H9 (cell line): Measurements from ENCODE around the gene KRTAP12-1. TPM values are rescaled to one million over a fixed set of nuclear protein-coding genes. Genes with fewer than 3 reads are reported as not detected.
A peak's percentile ranks its signal among the peaks of the same experiment; 100 is the strongest.

Experiments
- DNase-seq: peaks from one replicate; pipeline ENCODE4 v3.0.0-alpha.2; 2017
- H2AFZ ChIP-seq: one replicate; pipeline ENCODE4 v1.6.1; 2013; ENCODE audit warnings: mild to moderate bottlenecking, low read length, control low read depth, moderate library complexity
- H2AK5ac ChIP-seq: 2 replicates; pipeline ENCODE4 v1.6.1; 2013; ENCODE audit warnings: low read length, control low read depth, mixed read lengths; ENCODE audit not compliant: insufficient read length
- H2BK120ac ChIP-seq: one replicate; pipeline ENCODE4 v1.6.1; 2013; ENCODE audit warnings: low read depth, mild to moderate bottlenecking, low read length, control low read depth, inconsistent platforms; ENCODE audit not compliant: poor library complexity, severe bottlenecking
- H2BK12ac ChIP-seq: 2 replicates; pipeline ENCODE4 v1.6.1; 2013; ENCODE audit warnings: low read length, control low read depth, mixed read lengths, low read depth; ENCODE audit not compliant: insufficient read length
- H2BK15ac ChIP-seq: 2 replicates; pipeline ENCODE4 v1.6.1; 2013; ENCODE audit warnings: low read depth, low read length, control low read depth
- H2BK20ac ChIP-seq: one replicate; pipeline ENCODE4 v1.6.1; 2013; ENCODE audit warnings: low read depth, mild to moderate bottlenecking, low read length, control low read depth, inconsistent platforms; ENCODE audit not compliant: poor library complexity, severe bottlenecking
- H2BK5ac ChIP-seq: 2 replicates; pipeline ENCODE4 v1.6.1; 2013; ENCODE audit warnings: low read length, control low read depth, mixed read lengths; ENCODE audit not compliant: insufficient read length
- H3K14ac ChIP-seq: 2 replicates; pipeline ENCODE4 v1.6.1; 2013; ENCODE audit warnings: low read length, control low read depth; ENCODE audit not compliant: insufficient read depth
- H3K18ac ChIP-seq: 2 replicates; pipeline ENCODE4 v1.6.1; 2013; ENCODE audit warnings: low read depth, mild to moderate bottlenecking, mixed read lengths, low read length, control low read depth; ENCODE audit not compliant: insufficient read length
- H3K23ac ChIP-seq: 2 replicates; pipeline ENCODE4 v1.6.1; 2013; ENCODE audit warnings: low read length, control low read depth, mixed read lengths, low read depth; ENCODE audit not compliant: insufficient read length
- H3K23me2 ChIP-seq: 2 replicates; pipeline ENCODE4 v1.6.1; 2013; ENCODE audit warnings: low read depth, mild to moderate bottlenecking, mixed read lengths, low read length, control low read depth; ENCODE audit not compliant: insufficient read length, poor library complexity, severe bottlenecking
- H3K27ac ChIP-seq: 2 replicates; pipeline ENCODE4 v1.5.1; 2013; ENCODE audit warnings: low read length, control low read depth, mixed read lengths, low read depth; ENCODE audit not compliant: insufficient read length
- H3K27me3 ChIP-seq: 2 replicates; pipeline ENCODE4 v1.6.1; 2013; ENCODE audit warnings: low read length, control low read depth, inconsistent platforms; ENCODE audit not compliant: insufficient read depth
- H3K4ac ChIP-seq: 2 replicates; pipeline ENCODE4 v1.6.1; 2013; ENCODE audit warnings: low read depth, mild to moderate bottlenecking, control low read depth, inconsistent platforms, low read length, moderate library complexity
- H3K4me1 ChIP-seq: 2 replicates; pipeline ENCODE4 v1.6.1; 2013; ENCODE audit warnings: low read length, control low read depth, inconsistent platforms; ENCODE audit not compliant: insufficient read depth
- H3K4me2 ChIP-seq: 2 replicates; pipeline ENCODE4 v1.6.1; 2013; ENCODE audit warnings: low read length, control low read depth, mixed read lengths; ENCODE audit not compliant: insufficient read length, insufficient read depth
- H3K56ac ChIP-seq: 2 replicates; pipeline ENCODE4 v1.6.1; 2013; ENCODE audit warnings: low read depth, mild to moderate bottlenecking, mixed read lengths, low read length, control low read depth; ENCODE audit not compliant: insufficient read length
- H3K79me1 ChIP-seq: 2 replicates; pipeline ENCODE4 v1.6.1; 2013; ENCODE audit warnings: low read depth, mild to moderate bottlenecking, moderate library complexity, low read length, control low read depth, inconsistent platforms; ENCODE audit not compliant: insufficient read depth, poor library complexity, severe bottlenecking
- H3K79me2 ChIP-seq: 2 replicates; pipeline ENCODE4 v1.6.1; 2013; ENCODE audit warnings: low read length, control low read depth, inconsistent platforms; ENCODE audit not compliant: insufficient read depth
- H3K9ac ChIP-seq: 2 replicates; pipeline ENCODE4 v1.6.1; 2013; ENCODE audit warnings: low read length, control low read depth, mixed read lengths; ENCODE audit not compliant: insufficient read length; ENCODE audit errors: extremely low read depth
- H3K9me3 ChIP-seq: one replicate; pipeline ENCODE4 v1.6.1; 2013; ENCODE audit warnings: low read depth, low read length, inconsistent platforms; ENCODE audit not compliant: control insufficient read depth
- H3T11ph ChIP-seq: one replicate; pipeline ENCODE4 v1.6.1; 2013; ENCODE audit warnings: mild to moderate bottlenecking, low read length, control low read depth, inconsistent platforms
- H4K20me1 ChIP-seq: one replicate; pipeline ENCODE4 v1.6.1; 2013; ENCODE audit not compliant: control insufficient read depth, insufficient read length, insufficient read depth
- H4K5ac ChIP-seq: 2 replicates; pipeline ENCODE4 v1.6.1; 2013; ENCODE audit warnings: low read depth, mild to moderate bottlenecking, mixed read lengths, low read length, control low read depth; ENCODE audit not compliant: insufficient read length
- H4K8ac ChIP-seq: replicated peaks from 2 replicates; pipeline ENCODE4 v1.6.1; 2013; ENCODE audit warnings: low read length, control low read depth, mixed read lengths, low read depth; ENCODE audit not compliant: insufficient read length
- H4K91ac ChIP-seq: 2 replicates; pipeline ENCODE4 v1.6.1; 2013; ENCODE audit warnings: low read depth, mild to moderate bottlenecking, moderate library complexity, mixed read lengths, low read length, control low read depth; ENCODE audit not compliant: insufficient read length
- H3K27ac Mint-ChIP-seq, 3 experiments: 2 replicates in 2 of 3; 3 replicates in 1 of 3; pipeline ENCODE4 v1.8.0; 2020 to 2021; ENCODE audit warnings: mixed read lengths in 3 of 3, mild to moderate bottlenecking in 1 of 3, moderate library complexity in 1 of 3
- H3K27me3 Mint-ChIP-seq: 2 replicates; pipeline ENCODE4 v1.8.0; 2021; ENCODE audit warnings: low read depth, mild to moderate bottlenecking, moderate library complexity, mixed read lengths
- H3K36me3 Mint-ChIP-seq, 3 experiments: 2 replicates in 2 of 3; 3 replicates in 1 of 3; pipeline ENCODE4 v1.8.0; 2020 to 2021; ENCODE audit warnings: low read depth in 3 of 3, mixed read lengths in 3 of 3; ENCODE audit not compliant: insufficient read depth in 1 of 3
- H3K4me1 Mint-ChIP-seq, 2 experiments: 2 replicates each; pipeline ENCODE4 v1.8.0; 2020; ENCODE audit warnings: mixed read lengths in 2 of 2
- H3K4me3 Mint-ChIP-seq, 2 experiments: 2 replicates in 1 of 2; 3 replicates in 1 of 2; pipeline ENCODE4 v1.8.0; 2020 to 2021; ENCODE audit warnings: mild to moderate bottlenecking in 2 of 2, mixed read lengths in 2 of 2, moderate library complexity in 1 of 2
- H3K9me3 Mint-ChIP-seq, 2 experiments: 2 replicates in 1 of 2; 3 replicates in 1 of 2; pipeline ENCODE4 v1.8.0; 2020; ENCODE audit warnings: mild to moderate bottlenecking in 2 of 2, mixed read lengths in 2 of 2, moderate library complexity in 1 of 2
- CTCF ChIP-seq: fragments of 200-600 bp; sonication (generic); conservative IDR thresholded peaks from 3 replicates; pipeline ENCODE4 v1.8.0; 2021; ENCODE audit warnings: antibody characterized with exemption, mild to moderate bottlenecking
- whole genome bisulfite sequencing: extraction: QIAGEN DNeasy Blood & Tissue Kit; methylation state at CpG from one replicate; pipeline ENCODE4 v1.1.7; 2013; ENCODE audit warnings: missing lambda C conversion rate, low lambda C conversion rate, mixed read lengths; ENCODE audit not compliant: insufficient read length; ENCODE audit errors: extremely low coverage; 5-methylcytosine and 5-hydroxymethylcytosine counted together
- total RNA-seq: library from RNA; stranded (reverse); gene quantifications from 2 replicates; pipeline ENCODE4 v1.2.1, GENCODE V29; 2021

The KRTAP12-1 gene
- total RNA-seq, 1 experiment from 2014 or later, result not detected

GRCh38 chr21:44724926-44725325 is 43.0 kb upstream of the KRTAP12-1 start:
- Mint-ChIP-seq H3K36me3 (no peaks in the 10 kb centered on the region), H3K27me3 (peaks cover 26% of the 10 kb centered on the region), H3K4me3 (no peak overlapping the region), H3K9me3 (peaks cover 0 to 4% of the 10 kb centered on the region in 2 experiments; a peak in 1 of 5 replicates), H3K4me1 (peaks cover 10 to 18% of the 10 kb centered on the region in 2 experiments), H3K27ac (no peak overlapping the region; a peak in 1 of 7 replicates)
- H2BK5ac ChIP-seq, result no peak overlapping the region
- H3K23ac ChIP-seq, result no peak overlapping the region
- H2BK15ac ChIP-seq, result no peak overlapping the region
- H3K18ac ChIP-seq, result no peak overlapping the region
- no peak overlapping the region for H3K9ac ChIP-seq
- no peak overlapping the region for H4K5ac ChIP-seq
- H4K20me1 ChIP-seq, result no peaks in the 10 kb centered on the region
- H2AFZ ChIP-seq, result no peak overlapping the region
- DNase-seq, result peak; percentile 19
- WGBS, result no CpG with 5 or more reads among the region's 14 CpGs
- no peaks in the 10 kb centered on the region; the same call in 1 of the 2 replicates for H3K27me3 ChIP-seq
- no peak overlapping the region for H2AK5ac ChIP-seq
- H2BK12ac ChIP-seq, result no peak overlapping the region
- H3K23me2 ChIP-seq, result peaks cover 3% of the 10 kb centered on the region
- H4K8ac ChIP-seq, result no peak overlapping the region
- H3K14ac ChIP-seq, result no peak overlapping the region; the same call in 1 of the 2 replicates
- no peaks in the 10 kb centered on the region for H3K4me1 ChIP-seq
- H3K9me3 ChIP-seq, result no peaks in the 10 kb centered on the region
- H3T11ph ChIP-seq, result no peak overlapping the region
- no peak overlapping the region for H4K91ac ChIP-seq
- H3K4ac ChIP-seq, result no peak overlapping the region
- H2BK120ac ChIP-seq, result no peak overlapping the region
- no peak overlapping the region for H3K4me2 ChIP-seq
- no peaks in the 10 kb centered on the region for H3K79me2 ChIP-seq
- H3K27ac ChIP-seq, result no peak overlapping the region
- no peak overlapping the region for H3K56ac ChIP-seq
- no peak overlapping the region for H2BK20ac ChIP-seq
- TF ChIP-seq CTCF, result no peak
- H3K79me1 ChIP-seq, result no peaks in the 10 kb centered on the region
